ENCODE results near the gene NECAB2.

NECAB2 gene

GRCh38 chr16:84024854-84025253 lies 56.8 kb downstream of the NECAB2 start:
- DNase-seq (ENCODE audit: low spot score): no peak

- no peak for DNase-seq (ENCODE audit: low spot score)
Measured at GRCh38 chr16:84026606-84027005, 58.6 kb downstream of the NECAB2 start.

- DNase-seq (ENCODE audit: low spot score): no peak
Measured at GRCh38 chr16:84027625-84028024, 59.6 kb downstream of the NECAB2 start.

- no peak for DNase-seq (ENCODE audit: low spot score)
Measured at GRCh38 chr16:84029297-84030047, 61.4 kb downstream of the NECAB2 start.

- DNase-seq (ENCODE audit: low spot score): no peak
Measured at GRCh38 chr16:84031556-84031955, 63.5 kb downstream of the NECAB2 start.

- DNase-seq (ENCODE audit: low spot score): no peak
Measured at GRCh38 chr16:84032458-84033178, 64.6 kb downstream of the NECAB2 start.

- no peak for DNase-seq (ENCODE audit: low spot score)
Measured at GRCh38 chr16:84033251-84034195, 65.5 kb downstream of the NECAB2 start.

- DNase-seq (ENCODE audit: low spot score): no peak
Measured at GRCh38 chr16:84034516-84034915, 66.5 kb downstream of the NECAB2 start.

- no peak for DNase-seq (ENCODE audit: low spot score)
Measured at GRCh38 chr16:84036131-84036530, 68.1 kb downstream of the NECAB2 start.

- no peak for DNase-seq (ENCODE audit: low spot score)
Measured at GRCh38 chr16:84036982-84037425, 69.0 kb downstream of the NECAB2 start.

GRCh38 chr16:84038469-84038868 lies 70.4 kb downstream of the NECAB2 start:
- DNase-seq (ENCODE audit: low spot score): no peak

- DNase-seq (ENCODE audit: low spot score): no peak
Measured at GRCh38 chr16:84039696-84040095, 71.7 kb downstream of the NECAB2 start.

GRCh38 chr16:84040226-84040822 lies 72.3 kb downstream of the NECAB2 start:
- no peak for DNase-seq (ENCODE audit: low spot score)

GRCh38 chr16:84040823-84041820 lies 73.1 kb downstream of the NECAB2 start:
- no peak for DNase-seq (ENCODE audit: low spot score)

GRCh38 chr16:84041881-84042280 lies 73.8 kb downstream of the NECAB2 start:
- no peak for DNase-seq (ENCODE audit: low spot score)

GRCh38 chr16:84042308-84042878 lies 74.3 kb downstream of the NECAB2 start, which contains the start of gene SLC38A8:
SLC38A8 (minus strand) TSS chr16:84042795; CDS start chr16:84042157, 638 bp downstream.
- no peak for DNase-seq (ENCODE audit: low spot score)

GRCh38 chr16:84042879-84043485 lies 74.9 kb downstream of the NECAB2 start:
- DNase-seq (ENCODE audit: low spot score): no peak

GRCh38 chr16:84043486-84044117 lies 75.6 kb downstream of the NECAB2 start:
- DNase-seq (ENCODE audit: low spot score): no peak

- peak; percentile 80 for DNase-seq (ENCODE audit: low spot score)
Measured at GRCh38 chr16:84044118-84044488, 76.1 kb downstream of the NECAB2 start.

All from HuH-7 (cell line).